NCI-H1930 (cell line): ENCODE data around the gene CD83.

Experiments used
- DNase-seq, 2 experiments: peaks; one replicate each; lab custom pipeline; 2025; lab: John Stamatoyannopoulos, UW

Gene CD83

DNA sequence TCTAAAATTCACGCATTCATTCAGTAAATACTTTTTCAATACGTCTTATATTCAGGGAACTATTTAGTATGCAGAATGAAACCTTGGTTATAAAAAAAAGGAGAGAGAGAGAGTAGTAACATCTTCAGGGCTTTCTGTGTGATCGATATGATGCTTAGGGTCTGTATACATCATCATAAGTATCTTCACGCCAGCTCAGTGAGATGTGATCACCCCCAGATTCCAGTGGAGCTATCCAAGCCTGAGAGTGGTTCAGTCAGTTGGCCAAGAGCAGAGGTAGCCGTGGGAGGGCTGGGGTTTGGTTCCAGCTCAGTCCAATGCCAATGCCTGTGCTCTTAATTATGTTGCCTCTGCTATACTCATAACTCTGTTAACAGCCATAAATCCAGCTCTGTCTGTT, 8.6 kb downstream of the CD83 start:
- DNase-seq: no peak

DNA sequence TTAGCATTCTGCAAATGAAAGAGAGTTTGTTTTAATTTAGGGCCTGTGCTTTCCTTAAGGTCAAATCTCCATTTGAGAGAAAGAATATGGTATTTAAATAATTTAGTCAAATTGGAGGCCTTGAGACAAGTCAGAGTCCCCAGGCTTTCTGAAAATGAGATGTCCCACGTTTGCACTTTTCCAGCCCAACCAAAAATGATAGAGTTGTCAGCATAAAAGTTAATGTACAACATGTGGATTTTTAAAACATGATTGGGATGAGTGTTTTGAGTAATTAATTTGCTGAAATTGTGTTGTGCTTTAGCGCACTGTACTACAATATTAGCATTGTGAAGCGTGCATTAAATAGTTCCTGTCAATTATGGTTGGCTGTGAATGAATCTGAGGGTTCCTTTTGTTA, 10.0 kb downstream of the CD83 start:
- no peak for DNase-seq

DNA sequence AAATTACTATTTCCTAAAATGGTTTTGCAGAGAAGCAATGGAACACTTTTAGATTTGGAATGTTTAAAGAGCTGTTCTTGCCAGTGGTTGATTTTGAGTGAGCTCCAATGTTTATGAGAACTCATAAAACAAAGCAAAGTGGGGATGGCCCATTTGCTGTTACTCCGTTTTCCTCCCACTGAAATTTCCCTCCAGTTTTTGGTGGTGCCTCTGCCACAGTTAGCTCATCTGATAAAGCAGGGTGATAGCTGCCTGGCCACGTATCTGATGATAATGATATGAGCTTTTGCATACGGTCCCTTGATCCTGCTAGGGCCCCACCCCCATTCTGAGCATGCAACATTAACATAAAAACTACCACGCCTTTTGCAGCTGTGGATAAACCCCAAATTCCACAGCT, 10.4 kb downstream of the CD83 start:
- DNase-seq: no peak

DNA sequence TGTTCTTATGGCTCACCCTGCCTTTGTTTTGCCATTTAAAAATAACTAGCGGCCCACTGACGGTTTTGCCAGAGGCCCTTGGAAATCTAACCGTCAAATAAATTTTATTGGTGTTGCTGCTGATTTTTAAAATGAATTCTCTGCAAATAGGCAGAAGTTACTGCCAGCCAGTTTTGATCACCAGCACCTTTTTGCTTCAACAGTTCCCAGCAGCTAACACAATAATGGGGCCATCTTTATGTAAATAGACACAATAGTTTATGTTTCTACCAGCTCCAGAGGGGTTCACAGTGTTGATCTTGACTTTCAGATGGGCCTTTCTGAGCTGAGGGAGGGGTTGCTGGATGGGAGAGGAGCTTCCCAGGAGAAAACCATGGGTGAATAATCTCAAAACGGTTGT, 11.2 kb downstream of the CD83 start:
- DNase-seq: no peak

DNA sequence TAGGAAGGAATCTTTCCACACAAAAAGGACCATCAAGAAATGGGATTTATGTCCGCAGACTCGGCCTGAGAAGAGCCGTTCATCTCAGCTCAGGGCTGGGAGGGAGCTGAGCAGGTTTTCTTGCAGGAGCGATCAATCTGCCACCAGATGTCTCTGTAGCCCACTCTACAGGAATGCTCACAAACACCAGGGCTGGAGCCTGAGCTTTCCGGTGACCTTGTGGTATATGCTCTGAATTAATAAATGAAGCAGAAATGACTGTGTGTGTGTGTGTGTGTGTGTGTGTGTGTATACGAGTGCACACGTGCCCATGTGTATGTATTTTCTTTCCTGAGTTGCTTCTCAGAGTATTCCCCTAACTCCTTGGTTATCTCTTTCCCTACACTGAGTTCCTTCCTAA, 12.0 kb downstream of the CD83 start:
- DNase-seq: peak; percentile 16 to 33

DNA sequence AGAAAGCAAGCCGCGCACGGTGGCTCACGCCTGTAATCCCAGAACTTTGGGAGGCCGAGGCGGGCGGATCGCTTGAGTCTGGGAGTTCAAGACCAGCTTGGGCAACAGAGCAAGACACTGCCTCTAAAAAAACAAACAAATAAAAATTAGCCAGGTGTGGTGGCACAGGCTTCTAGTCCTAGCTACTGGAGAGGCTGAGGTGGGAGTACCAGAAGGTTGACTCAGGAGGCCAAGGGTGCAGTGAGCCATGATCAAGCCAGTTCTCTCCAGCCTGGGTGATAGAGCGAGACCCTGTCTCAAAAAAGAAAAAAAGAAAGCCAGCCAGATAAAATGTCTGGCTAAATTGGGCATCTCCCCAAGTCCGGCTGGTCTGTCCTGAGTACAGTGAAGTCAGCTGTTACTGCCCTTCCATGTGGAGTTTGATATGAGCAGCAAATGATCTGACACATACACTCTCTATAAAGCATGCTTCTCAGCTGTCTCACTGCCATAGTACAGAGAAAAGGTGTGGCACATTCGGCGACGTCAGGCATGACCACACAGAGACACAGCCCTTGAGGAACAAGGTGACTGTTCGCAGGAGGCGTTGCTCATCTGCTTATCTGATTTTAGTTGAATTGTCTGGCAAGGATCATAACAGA, 13.0 kb downstream of the CD83 start:
- no peak for DNase-seq

- no peak for DNase-seq
These were observed 14.0 kb downstream of the CD83 start for GRCh38 chr6:14131579-14131978.

DNA sequence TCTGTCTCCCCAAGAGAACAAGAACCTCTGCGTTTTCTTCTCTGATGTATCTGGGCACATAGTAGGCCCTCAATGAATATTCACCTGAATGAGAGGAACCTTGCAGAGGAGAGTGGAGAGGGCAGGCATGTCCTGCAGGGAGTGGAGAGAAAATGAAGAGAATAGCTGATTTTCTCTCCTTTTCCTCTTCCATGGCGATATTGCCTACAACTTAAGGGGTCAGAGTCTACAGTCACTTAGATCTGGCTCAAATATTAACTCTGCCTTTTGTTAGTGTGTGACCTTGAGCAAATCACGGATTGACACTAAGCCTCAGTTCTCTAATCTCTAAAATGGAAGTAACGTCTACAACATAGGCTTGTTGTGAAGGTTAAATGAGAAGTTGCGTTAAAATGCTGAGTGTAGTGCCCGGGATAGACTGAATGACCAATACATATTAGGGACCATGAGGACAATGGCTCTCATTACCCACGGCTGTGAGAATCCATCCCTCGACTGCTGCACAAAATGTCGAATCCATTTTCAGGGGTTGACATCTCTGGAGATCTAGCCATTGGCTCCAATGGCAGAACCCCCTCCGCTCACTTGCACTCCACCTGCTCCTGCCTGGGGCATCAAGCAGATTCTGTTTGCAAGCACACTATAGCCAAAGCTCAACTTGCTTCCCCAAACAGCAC, 14.8 kb downstream of the CD83 start:
- DNase-seq: no peak

DNA sequence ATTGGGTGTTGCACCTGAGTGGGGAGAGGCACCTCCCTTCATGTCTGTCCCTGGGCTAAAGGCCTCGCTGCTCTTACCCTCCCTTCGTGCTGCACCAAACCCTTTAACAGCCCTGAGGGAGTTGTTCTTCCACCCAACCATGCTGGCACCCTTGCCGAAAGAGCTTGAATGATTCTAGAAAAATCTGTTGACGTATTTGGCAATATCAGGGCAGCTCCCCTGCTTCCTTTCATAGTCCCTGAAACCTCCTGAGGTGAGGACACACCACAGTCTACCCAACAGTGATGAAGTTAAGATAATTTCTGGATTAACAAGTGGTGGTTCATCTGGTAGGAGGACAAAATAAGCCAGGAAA, 15.3 kb downstream of the CD83 start:
- no peak for DNase-seq

DNA sequence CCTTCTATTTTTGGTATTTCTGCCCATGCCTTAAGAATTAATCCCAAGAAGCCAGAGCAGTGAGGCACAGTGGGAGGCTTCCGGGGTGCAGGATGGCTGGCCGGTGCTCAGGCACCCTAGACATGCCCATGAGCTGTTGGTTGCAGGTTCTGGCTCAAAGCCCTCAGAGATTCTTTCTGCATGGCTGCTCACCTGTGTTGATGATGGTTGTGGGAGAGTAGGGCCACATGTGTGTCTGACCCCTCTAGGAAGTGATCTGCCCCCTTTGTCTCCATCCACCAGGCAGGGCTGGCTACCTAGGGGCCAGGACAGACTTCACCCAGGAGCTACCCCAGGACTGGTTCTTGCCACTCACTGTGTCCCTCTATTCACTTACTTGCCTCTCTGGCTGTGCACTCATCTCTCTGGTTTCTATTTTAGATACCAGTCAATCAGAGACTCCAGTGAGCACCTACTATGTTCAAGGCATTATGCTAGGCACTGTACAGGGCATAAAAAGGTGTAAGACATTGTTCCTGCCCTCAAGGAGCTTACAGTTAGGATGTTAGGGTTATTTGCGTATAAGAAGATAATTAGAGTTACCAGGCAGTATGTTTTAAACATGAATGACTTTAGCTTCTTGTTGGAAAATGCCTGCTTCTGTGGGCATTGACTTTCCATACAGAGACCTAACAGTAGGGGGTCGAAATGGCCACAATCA, 16.8 kb downstream of the CD83 start:
- DNase-seq: no peak

- DNase-seq: no peak
These were observed 18.4 kb downstream of the CD83 start for GRCh38 chr6:14135893-14136539.

DNA sequence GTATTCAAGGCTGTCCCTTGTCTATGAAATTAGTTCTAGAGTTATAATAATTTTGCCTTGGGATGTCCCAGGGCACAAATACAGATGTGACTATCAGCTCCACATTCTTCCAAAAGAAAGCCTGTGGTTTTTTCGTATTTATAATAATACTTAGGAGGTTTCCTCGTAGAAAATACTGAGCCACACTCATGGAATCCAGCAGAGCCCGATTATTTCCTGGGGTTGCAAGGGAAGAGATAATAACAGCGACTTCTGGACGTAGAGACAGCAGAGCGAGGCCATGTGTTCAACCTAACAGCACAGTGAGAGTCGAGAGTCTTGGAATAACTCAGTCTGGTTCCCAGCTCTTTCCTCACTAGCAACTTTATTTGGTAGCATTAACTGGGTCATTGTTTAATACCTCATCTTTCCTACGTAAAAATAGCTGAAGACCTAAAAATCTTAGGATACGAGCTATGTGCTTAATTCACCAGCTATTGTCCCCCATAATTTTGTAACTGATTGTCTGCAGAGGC, 21.2 kb downstream of the CD83 start:
- no peak for DNase-seq

GRCh38 chr6:14141351-14142062, 23.9 kb downstream of the CD83 start:
- no peak for DNase-seq

DNA sequence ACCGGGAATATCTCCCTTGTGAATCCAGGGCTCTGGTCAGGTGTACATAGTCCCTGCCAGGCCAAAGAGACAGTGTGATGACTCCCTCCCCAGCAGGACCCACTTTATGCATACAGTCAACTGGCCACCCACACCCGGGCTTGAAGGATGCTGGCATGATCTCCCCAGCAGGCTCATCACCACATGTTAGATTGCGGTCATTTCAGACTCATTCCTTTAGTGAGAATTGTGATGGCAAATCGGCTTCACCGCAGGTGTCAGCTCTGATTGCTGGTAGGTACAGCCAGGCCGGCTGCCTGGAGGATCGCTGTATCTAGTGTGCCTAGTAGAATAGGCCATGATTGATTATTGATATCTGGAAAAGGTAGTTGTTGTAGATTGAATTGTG, 24.5 kb downstream of the CD83 start:
- DNase-seq: no peak

- no peak for DNase-seq
These were observed 25.1 kb downstream of the CD83 start for GRCh38 chr6:14142511-14143223.

DNA sequence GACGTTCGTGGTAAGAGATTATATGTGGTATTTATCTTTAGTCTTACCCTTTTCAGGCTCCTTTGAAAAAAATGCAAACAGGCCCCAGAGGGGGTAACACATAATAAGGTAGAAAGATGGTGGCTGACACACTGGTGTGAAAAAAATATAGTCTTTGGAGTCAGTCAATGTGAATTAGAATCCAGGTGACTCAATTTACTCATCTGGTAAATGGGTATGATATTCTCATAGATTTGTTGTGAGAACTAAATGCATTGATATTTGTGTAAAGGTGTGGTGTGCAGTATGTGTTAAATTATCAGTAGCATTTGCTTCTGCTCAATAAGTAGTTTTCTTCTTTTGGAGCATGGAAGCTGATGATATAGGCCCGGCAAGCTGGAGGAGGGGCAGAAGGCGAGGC, 25.7 kb downstream of the CD83 start:
- DNase-seq: no peak

DNA sequence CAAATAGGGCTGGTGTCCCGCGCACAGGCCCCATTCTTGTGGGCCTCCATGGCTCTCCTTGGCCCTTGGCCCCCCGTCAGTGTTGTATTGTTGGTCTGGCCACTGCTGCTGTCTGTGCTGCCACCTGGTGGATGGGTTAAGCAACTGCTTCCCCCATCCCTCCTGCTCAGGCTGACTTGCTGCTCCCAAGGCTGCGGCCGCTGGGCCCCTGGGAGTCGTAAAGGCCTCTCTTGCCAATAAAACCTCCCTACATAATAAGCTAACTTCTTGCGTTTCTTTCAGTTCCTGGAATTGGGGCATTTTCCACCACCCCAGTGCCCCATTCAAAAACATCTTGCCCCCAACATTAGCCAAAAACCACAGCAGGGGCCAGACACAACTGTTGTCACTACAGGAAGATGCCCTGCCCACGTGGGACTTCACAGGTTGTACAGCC, 27.1 kb downstream of the CD83 start:
- peak; percentile 56 to 59 for DNase-seq

- DNase-seq: no peak
These were observed 29.0 kb downstream of the CD83 start for GRCh38 chr6:14146506-14147096.

- no peak for DNase-seq
These were observed 30.3 kb downstream of the CD83 start for GRCh38 chr6:14147891-14148290.

DNA sequence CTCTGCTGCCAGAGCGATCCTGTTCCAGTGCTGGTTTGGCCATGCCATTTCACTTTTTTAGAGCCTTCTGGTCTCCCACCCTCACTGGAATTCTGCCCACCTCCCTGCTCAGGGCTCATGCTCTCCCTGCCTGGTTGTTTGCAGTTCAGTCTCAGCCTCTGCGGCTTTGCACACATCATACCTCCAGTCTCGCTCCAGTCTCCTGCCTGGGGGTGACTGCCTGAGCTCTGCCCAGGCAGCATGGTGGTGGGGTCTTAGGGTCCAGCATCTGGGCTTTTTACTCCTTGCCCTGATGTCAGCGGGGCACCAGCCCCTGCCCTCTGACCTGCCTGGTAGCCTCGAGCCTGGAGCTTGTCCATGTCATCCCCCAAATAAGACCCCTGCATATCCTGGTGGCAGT, 30.9 kb downstream of the CD83 start:
- no peak for DNase-seq
